Neural cell (in vitro differentiated cells): ENCODE measurements around the gene PARP11. TPM values are rescaled to one million over a fixed set of nuclear protein-coding genes. Genes with fewer than 3 reads are reported as not detected.
A peak's percentile ranks its signal among the peaks of the same experiment; 100 is the strongest.

Experiments used
- H2AFZ ChIP-seq: fragments of 200-600, 300-800 bp; sonication (generic), shearing (Covaris generic); 2 replicates; pipeline ENCODE4 v1.6.0; 2014; ENCODE audit warnings: low read depth, mild to moderate bottlenecking, antibody characterized with exemption, low read length, moderate library complexity
- H3F3A ChIP-seq: fragments of 200-600 bp; shearing (Covaris generic); 2 replicates; pipeline ENCODE4 v1.6.1; 2016; ENCODE audit warnings: mild to moderate bottlenecking, moderate library complexity, mixed read lengths, antibody characterized with exemption, low read length; ENCODE audit not compliant: insufficient read depth, poor library complexity, severe bottlenecking
- H3K27ac ChIP-seq: fragments of 200-600, 300-800 bp; sonication (generic), shearing (Covaris generic); 2 replicates; pipeline ENCODE4 v1.5.1; 2014; ENCODE audit warnings: mild to moderate bottlenecking, low read length, moderate library complexity
- H3K27me3 ChIP-seq: fragments of 300-800, 200-600 bp; sonication (generic), shearing (Covaris generic); 2 replicates; pipeline ENCODE4 v1.6.0; 2014; ENCODE audit warnings: mild to moderate bottlenecking, low read depth, low read length, moderate library complexity; ENCODE audit not compliant: insufficient read depth
- H3K36me3 ChIP-seq: fragments of 300-800, 200-600 bp; sonication (generic), shearing (Covaris generic); 2 replicates; pipeline ENCODE4 v1.5.1; 2014; ENCODE audit warnings: mild to moderate bottlenecking, antibody characterized with exemption, low read length, moderate library complexity; ENCODE audit not compliant: insufficient read depth
- H3K4me2 ChIP-seq: fragments of 300-800, 200-600 bp; sonication (generic), shearing (Covaris generic); 2 replicates; pipeline ENCODE4 v1.6.0; 2014; ENCODE audit warnings: mild to moderate bottlenecking, low read length
- H3K4me3 ChIP-seq: fragments of 300-800, 200-600 bp; sonication (generic), shearing (Covaris generic); 2 replicates; pipeline ENCODE4 v1.5.1; 2014; ENCODE audit warnings: mild to moderate bottlenecking, low read length, moderate library complexity
- H3K79me2 ChIP-seq: fragments of 200-600 bp; shearing (Covaris generic); replicated peaks from 2 replicates; pipeline ENCODE4 v1.6.0; 2014; ENCODE audit warnings: mild to moderate bottlenecking, low read length, moderate library complexity; ENCODE audit not compliant: insufficient read depth
- H3K9ac ChIP-seq: fragments of 300-800, 200-600 bp; sonication (generic), shearing (Covaris generic); 2 replicates; pipeline ENCODE4 v1.6.1; 2016; ENCODE audit warnings: mild to moderate bottlenecking, low read length, mixed read lengths
- H3K9me2 ChIP-seq: fragments of 200-600 bp; shearing (Covaris generic); 2 replicates; pipeline ENCODE4 v1.6.1; 2016; ENCODE audit warnings: mild to moderate bottlenecking, low read length, mixed read lengths; ENCODE audit not compliant: insufficient read depth
- H3K9me3 ChIP-seq: fragments of 200-600, 300-800 bp; sonication (generic), shearing (Covaris generic); 2 replicates; pipeline ENCODE4 v1.6.1; 2016; ENCODE audit warnings: mild to moderate bottlenecking, mixed run types, low read length, moderate library complexity, mixed read lengths
- H4K20me1 ChIP-seq: fragments of 200-600 bp; shearing (Covaris generic); 2 replicates; pipeline ENCODE4 v1.6.1; 2016; ENCODE audit warnings: mild to moderate bottlenecking, mixed run types; ENCODE audit not compliant: insufficient read depth
- CTCF ChIP-seq: fragments of 450-650 bp; IDR thresholded peaks from 2 replicates; pipeline ENCODE4 v1.5.1; 2014; ENCODE audit warnings: antibody characterized with exemption, mild to moderate bottlenecking, moderate library complexity; ENCODE audit not compliant: poor library complexity, severe bottlenecking
- EP300 ChIP-seq: fragments of 450-650 bp; conservative IDR thresholded peaks from 2 replicates; pipeline ENCODE4 v1.6.1; 2014; ENCODE audit warnings: antibody characterized with exemption, mild to moderate bottlenecking, moderate library complexity; ENCODE audit not compliant: poor library complexity, severe bottlenecking
- EZH2 ChIP-seq: fragments of 200-600, 300-800 bp; shearing (Covaris generic), sonication (generic); IDR thresholded peaks from 2 replicates; pipeline ENCODE4 v1.6.1; 2014; ENCODE audit warnings: antibody characterized with exemption, low read length, borderline replicate concordance, mild to moderate bottlenecking; ENCODE audit not compliant: insufficient read depth, poor library complexity, severe bottlenecking
- MXI1 ChIP-seq: fragments of 450-650 bp; conservative IDR thresholded peaks from 2 replicates; pipeline ENCODE4 v1.6.1; 2014; ENCODE audit warnings: antibody characterized with exemption, mild to moderate bottlenecking; ENCODE audit not compliant: poor library complexity, severe bottlenecking
- POLR2AphosphoS5 ChIP-seq: IDR thresholded peaks from 2 replicates; pipeline ENCODE4 v1.6.1; 2012
- RAD21 ChIP-seq: fragments of 450-650 bp; conservative IDR thresholded peaks from 2 replicates; pipeline ENCODE4 v1.6.1; 2014; ENCODE audit warnings: antibody characterized with exemption, mild to moderate bottlenecking, moderate library complexity
- SMC3 ChIP-seq: fragments of 450-650 bp; conservative IDR thresholded peaks from 2 replicates; pipeline ENCODE4 v1.6.1; 2014; ENCODE audit warnings: antibody characterized with exemption, mild to moderate bottlenecking, moderate library complexity; ENCODE audit not compliant: poor library complexity
- TAF1 ChIP-seq: IDR thresholded peaks from 2 replicates; pipeline ENCODE4 v1.6.1; 2012; ENCODE audit warnings: low read depth
- polyA plus RNA-seq: library from polyadenylated mRNA; depleted of rRNA; stranded (reverse); fragments of >200 nt; gene quantifications from 2 replicates; pipeline ENCODE4 v1.2.3, GENCODE V29; 2014
- TF ChIP-seq, protein P1 (sequence below): IDR thresholded peaks from 2 replicates; pipeline ENCODE4 v1.6.1; 2012; ENCODE audit warnings: borderline replicate concordance

Gene PARP11
- polyA plus RNA-seq, 1 donor from 2014 or later: 20.3 TPM

- H3F3A ChIP-seq: no peaks in the 10 kb centered on the region
- H3K9me2 ChIP-seq: no peaks in the 10 kb centered on the region
- no peak overlapping the region for H3K27ac ChIP-seq
- no peaks in the 10 kb centered on the region for H4K20me1 ChIP-seq
- no peak overlapping the region for H3K4me3 ChIP-seq
- H3K27me3 ChIP-seq: no peaks in the 10 kb centered on the region
- H3K9ac ChIP-seq: no peak overlapping the region
- TF ChIP-seq RAD21 (no peak), CTCF (no peak), TAF1 (no peak), POLR2AphosphoS5 (no peak), EZH2 (no peak), MXI1 (no peak), SMC3 (no peak), EP300 (no peak)
- TF ChIP-seq, protein P1, sequence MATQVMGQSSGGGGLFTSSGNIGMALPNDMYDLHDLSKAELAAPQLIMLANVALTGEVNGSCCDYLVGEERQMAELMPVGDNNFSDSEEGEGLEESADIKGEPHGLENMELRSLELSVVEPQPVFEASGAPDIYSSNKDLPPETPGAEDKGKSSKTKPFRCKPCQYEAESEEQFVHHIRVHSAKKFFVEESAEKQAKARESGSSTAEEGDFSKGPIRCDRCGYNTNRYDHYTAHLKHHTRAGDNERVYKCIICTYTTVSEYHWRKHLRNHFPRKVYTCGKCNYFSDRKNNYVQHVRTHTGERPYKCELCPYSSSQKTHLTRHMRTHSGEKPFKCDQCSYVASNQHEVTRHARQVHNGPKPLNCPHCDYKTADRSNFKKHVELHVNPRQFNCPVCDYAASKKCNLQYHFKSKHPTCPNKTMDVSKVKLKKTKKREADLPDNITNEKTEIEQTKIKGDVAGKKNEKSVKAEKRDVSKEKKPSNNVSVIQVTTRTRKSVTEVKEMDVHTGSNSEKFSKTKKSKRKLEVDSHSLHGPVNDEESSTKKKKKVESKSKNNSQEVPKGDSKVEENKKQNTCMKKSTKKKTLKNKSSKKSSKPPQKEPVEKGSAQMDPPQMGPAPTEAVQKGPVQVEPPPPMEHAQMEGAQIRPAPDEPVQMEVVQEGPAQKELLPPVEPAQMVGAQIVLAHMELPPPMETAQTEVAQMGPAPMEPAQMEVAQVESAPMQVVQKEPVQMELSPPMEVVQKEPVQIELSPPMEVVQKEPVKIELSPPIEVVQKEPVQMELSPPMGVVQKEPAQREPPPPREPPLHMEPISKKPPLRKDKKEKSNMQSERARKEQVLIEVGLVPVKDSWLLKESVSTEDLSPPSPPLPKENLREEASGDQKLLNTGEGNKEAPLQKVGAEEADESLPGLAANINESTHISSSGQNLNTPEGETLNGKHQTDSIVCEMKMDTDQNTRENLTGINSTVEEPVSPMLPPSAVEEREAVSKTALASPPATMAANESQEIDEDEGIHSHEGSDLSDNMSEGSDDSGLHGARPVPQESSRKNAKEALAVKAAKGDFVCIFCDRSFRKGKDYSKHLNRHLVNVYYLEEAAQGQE: no peak
- no peaks in the 10 kb centered on the region for H3K9me3 ChIP-seq
- H2AFZ ChIP-seq: no peak overlapping the region
- H3K4me2 ChIP-seq: no peak overlapping the region
- H3K79me2 ChIP-seq: no peaks in the 10 kb centered on the region
- peaks cover 4% of the 10 kb centered on the region for H3K36me3 ChIP-seq
Measured at GRCh38 chr12:3805077-3805476, 68.1 kb downstream of the PARP11 start.

- Histone ChIP-seq H4K20me1 (no peaks in the 10 kb centered on the region), H3K27ac (no peak overlapping the region), H3K9me2 (no peaks in the 10 kb centered on the region), H3K79me2 (no peaks in the 10 kb centered on the region), H3K4me2 (no peak overlapping the region), H3K36me3 (peaks cover 4% of the 10 kb centered on the region), H3F3A (no peaks in the 10 kb centered on the region), H3K27me3 (no peaks in the 10 kb centered on the region), H3K4me3 (no peak overlapping the region), H3K9me3 (no peaks in the 10 kb centered on the region), H2AFZ (no peak overlapping the region), H3K9ac (no peak overlapping the region)
- TF ChIP-seq CTCF (peak; percentile 94), EZH2 (no peak), EP300 (no peak), RAD21 (peak; percentile 94), SMC3 (peak; percentile 97)
Measured at GRCh38 chr12:3803865-3804472, 69.2 kb downstream of the PARP11 start.
